K562 (cell line): ENCODE measurements around the gene SCO1. TPM values are rescaled to one million over a fixed set of nuclear protein-coding genes. Genes with fewer than 3 reads are reported as not detected.

Experiments used
- ATAC-seq: fragments of 200-7000 bp; cut with Tn5 transposase; 3 replicates; pipeline ENCODE4 v1.9.1; 2020; ENCODE audit warnings: moderate library complexity
- BruUV-seq: library from RNA; stranded (reverse); fragments of 400-500 nt; replicated peaks from 2 replicates; lab custom pipeline; 2021; lab: Mats Ljungman, UMichigan
- CTCF ChIA-PET: fragments of 300-600 bp; formaldehyde crosslinking; extraction: SDS; loops from one replicate; lab custom pipeline; 2021; ENCODE audit warnings: low intra/inter-chr PET ratio; lab: Yijun Ruan, JAX
- POLR2A ChIA-PET: fragments of 300-600, 350-650 bp; sonication (Branson Sonifier 250); formaldehyde crosslinking; extraction: SDS; loops from one replicate; lab custom pipeline; 2021; ENCODE audit warnings: antibody characterized with exemption, inconsistent platforms; lab: Yijun Ruan, JAX
- DNase-seq, 4 experiments: peaks; one replicate each; pipeline versions ENCODE4 v3.0.0 to v3.0.0-alpha.2; 2011 to 2018; ENCODE audit warnings: low spot score in 3 of 4, mixed read lengths in 3 of 4; ENCODE audit errors: extremely low read depth in 1 of 4
- FAIRE-seq: peaks from 2 replicates; lab custom pipeline; 2011; peaks lifted over from hg19 to GRCh38; lab: Jason Lieb, UNC
- H2AFZ ChIP-seq: 2 replicates; pipeline ENCODE4 v1.6.0; 2011; ENCODE audit warnings: low read depth, low read length, control low read depth, inconsistent platforms
- H3K27ac ChIP-seq: fragments of 200-600 bp; 3 replicates; pipeline ENCODE4 v1.8.0; 2011; ENCODE audit warnings: low read depth, mild to moderate bottlenecking, control low read depth, inconsistent platforms, low read length, moderate library complexity, mixed read lengths; ENCODE audit errors: extremely low read depth
- H3K27me3 ChIP-seq, 2 experiments: fragments of 300-600 bp in 1 of 2; 2 replicates in 1 of 2; 3 replicates in 1 of 2; pipeline versions ENCODE4 v1.6.0 to v1.8.0; 2011; ENCODE audit warnings: inconsistent platforms in 2 of 2, low read length in 2 of 2, mild to moderate bottlenecking in 1 of 2, mixed read lengths in 1 of 2, moderate library complexity in 1 of 2; ENCODE audit not compliant: control insufficient read depth in 2 of 2, insufficient read depth in 2 of 2
- H3K36me3 ChIP-seq: fragments of 300-600 bp; 3 replicates; pipeline ENCODE4 v1.8.0; 2011; ENCODE audit warnings: mild to moderate bottlenecking, low read length, inconsistent platforms; ENCODE audit not compliant: control insufficient read depth, insufficient read depth
- H3K4me1 ChIP-seq, 2 experiments: fragments of 200-600 bp in 1 of 2; replicated peaks in 1 of 2; 2 replicates in 1 of 2; 3 replicates in 1 of 2; pipeline versions ENCODE4 v1.5.1 to v1.8.0; 2011; ENCODE audit warnings: inconsistent platforms in 2 of 2, low read length in 2 of 2, mild to moderate bottlenecking in 1 of 2, mixed read lengths in 1 of 2, moderate library complexity in 1 of 2; ENCODE audit not compliant: control insufficient read depth in 2 of 2, insufficient read depth in 2 of 2
- H3K4me2 ChIP-seq: 2 replicates; pipeline ENCODE4 v1.6.1; 2011; ENCODE audit warnings: low read length, control low read depth, inconsistent platforms, mixed read lengths; ENCODE audit not compliant: insufficient read depth
- H3K4me3 ChIP-seq: fragments of 200-600 bp; sonication (generic), shearing (Covaris generic); 2 replicates; pipeline ENCODE4 v1.5.1; 2016; ENCODE audit warnings: control low read depth, inconsistent platforms
- H3K79me2 ChIP-seq: fragments of 200-600 bp; 3 replicates; pipeline ENCODE4 v1.8.0; 2011; ENCODE audit warnings: low read length, inconsistent platforms; ENCODE audit not compliant: control insufficient read depth, insufficient read depth
- H3K9ac ChIP-seq, 2 experiments: 2 replicates each; pipeline versions ENCODE4 v1.6.0 to v1.6.1; 2011; ENCODE audit warnings: low read depth in 2 of 2, low read length in 2 of 2, control low read depth in 1 of 2, inconsistent platforms in 1 of 2, mild to moderate bottlenecking in 1 of 2, mixed read lengths in 1 of 2; ENCODE audit not compliant: insufficient read depth in 1 of 2
- H3K9me1 ChIP-seq: one replicate; pipeline ENCODE4 v1.6.0; 2011; ENCODE audit warnings: inconsistent platforms, mild to moderate bottlenecking, low read length, moderate library complexity; ENCODE audit not compliant: control insufficient read depth, insufficient read depth
- H3K9me3 ChIP-seq: replicated peaks from 2 replicates; pipeline ENCODE4 v1.5.1; 2011; ENCODE audit warnings: low read depth, low read length, inconsistent platforms; ENCODE audit not compliant: control insufficient read depth, insufficient read depth
- H4K20me1 ChIP-seq: replicated peaks from 2 replicates; pipeline ENCODE4 v1.6.1; 2011; ENCODE audit warnings: low read length, inconsistent platforms, mixed read lengths; ENCODE audit not compliant: control insufficient read depth, insufficient read depth
- CBX5 ChIP-seq: IDR thresholded peaks from 2 replicates; pipeline ENCODE4 v1.6.1; 2014; ENCODE audit warnings: low read depth, borderline replicate concordance
- FUS ChIP-seq: fragments of 200-400 bp; formaldehyde crosslinking; optimal IDR thresholded peaks from 2 replicates; pipeline ENCODE3; 2017; ENCODE audit warnings: low read depth, low read length
- PHTF2 ChIP-seq: fragments of 250-450 bp; sonication (Bioruptor Pico); IDR thresholded peaks from 2 replicates; pipeline ENCODE4 v1.5.0; 2021; ENCODE audit warnings: mild to moderate bottlenecking
- POLR2AphosphoS2 ChIP-seq: IDR thresholded peaks from 2 replicates; pipeline ENCODE4 v1.6.1; 2012; ENCODE audit warnings: low read length, improper control_type of control experiment
- YBX1 ChIP-seq: fragments of 450-650 bp; IDR thresholded peaks from 2 replicates; pipeline ENCODE4 v1.7.1; 2016; ENCODE audit warnings: mild to moderate bottlenecking
- WGBS: fragments of 100-300 bp; shearing (Covaris generic); methylation state at CpG from one replicate; pipeline ENCODE4 v1.1.6; 2016; ENCODE audit warnings: low coverage, mixed read lengths; ENCODE audit not compliant: insufficient coverage; ENCODE audit errors: missing lambda C conversion rate; 5-methylcytosine and 5-hydroxymethylcytosine counted together
- in situ Hi-C: fragments of 300-500 bp; cut with MboI; formaldehyde crosslinking; loops from 4 replicates; pipeline ENCODE4 v1.15.0; 2018; ENCODE audit warnings: inconsistent platforms, mixed read lengths
- intact Hi-C: fragments of 100-400 bp; cut with micrococcal nuclease; formaldehyde crosslinking; loops from 2 replicates; pipeline ENCODE4 v1.14.2; 2022
- polyA plus RNA-seq, 8 experiments: library from polyadenylated mRNA; depleted of rRNA in 4 of 8; stranded (reverse) in 5 of 8; unstranded in 3 of 8; fragments of >200 nt; fragmentation: Nextera tagmentation in 2 of 8; fragmentation: Illumina TruSeq in 1 of 8; extraction: Ambion mirVana in 2 of 8; extraction: Trizol in 1 of 8; gene quantifications; 2 replicates each; pipeline versions ENCODE4 v1.2.1 to v1.2.3, GENCODE V29; 2011 to 2014; ENCODE audit warnings: inconsistent platforms in 1 of 8, missing spikeins in 1 of 8
- total RNA-seq, 7 experiments: library from RNA; depleted of rRNA in 6 of 7; stranded (reverse); fragments of >200 nt in 6 of 7; fragmentation: Illumina TruSeq in 2 of 7; extraction: Trizol in 2 of 7; gene quantifications; 2 replicates each; pipeline versions ENCODE4 v1.2.1 to v1.2.3, GENCODE V29; 2011 to 2021; ENCODE audit warnings: low replicate concordance in 1 of 7
- TF ChIP-seq, protein P1 (sequence below): sonication (generic); IDR thresholded peaks from 2 replicates; pipeline ENCODE4 v1.6.1; 2016

SCO1 gene
- total and polyA plus RNA-seq, 9 of the 15 experiments (the other 6 are each of a cell fraction or from before 2014, with no cell fraction given), result 7.1 to 40.9 (median 22.1) TPM

DNA sequence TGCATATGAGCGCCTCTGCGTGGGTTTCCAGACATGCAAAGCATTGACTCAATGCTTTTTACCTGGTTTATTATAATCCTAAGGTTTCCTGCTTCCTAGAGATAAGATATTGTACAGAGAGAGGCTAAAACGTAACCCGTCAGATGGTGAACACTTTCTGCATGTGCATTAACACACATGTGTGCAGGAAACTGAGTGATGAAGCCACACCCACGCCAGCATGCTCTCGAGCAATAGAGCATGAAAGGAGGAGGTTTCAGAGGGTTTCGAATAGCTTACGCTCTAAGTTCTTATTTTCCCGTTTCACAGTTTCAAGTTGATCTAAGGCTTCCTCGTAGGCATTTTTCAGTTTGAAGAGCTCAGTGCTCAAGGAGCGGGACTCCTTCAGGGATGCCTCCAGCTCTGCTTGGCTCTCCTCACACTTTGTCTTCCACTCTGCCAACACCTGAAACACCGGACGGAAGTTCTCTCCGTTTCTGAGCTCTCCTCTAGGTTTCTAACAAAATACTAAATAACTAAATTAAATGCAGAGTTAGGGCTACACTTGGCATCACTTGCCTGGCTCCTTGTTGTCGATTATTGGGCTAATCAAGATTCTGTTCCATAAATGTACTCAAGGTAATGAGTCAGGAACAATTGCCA lies 63.5 kb downstream of the SCO1 start:
- Histone ChIP-seq H2AFZ (no peak overlapping the region), H4K20me1 (no peaks in the 10 kb centered on the region), H3K9me3 (no peaks in the 10 kb centered on the region), H3K27ac (no peak overlapping the region), H3K9ac (no peak overlapping the region), H3K4me1 (peaks cover 0 to 3% of the 10 kb centered on the region in 2 experiments; a peak in 2 of 5 replicates), H3K9me1 (no peaks in the 10 kb centered on the region), H3K27me3 (peaks cover 0 to 9% of the 10 kb centered on the region in 2 experiments; a peak in 1 of 5 replicates), H3K4me2 (no peak overlapping the region), H3K4me3 (no peak overlapping the region), H3K79me2 (no peaks in the 10 kb centered on the region), H3K36me3 (no peaks in the 10 kb centered on the region)
- no TSS peak for BruUV-seq
- ChIA-PET POLR2A (no interaction called here), CTCF (no interaction called here)
- ATAC-seq (no peak), FAIRE-seq (no peak), DNase-seq (no peak)
- in situ Hi-C loops (no loop called here), intact Hi-C loops (no loop called here)
- 17% methylated on average over 15 of the region's 15 CpGs for whole genome bisulfite sequencing
- no peak for TF ChIP-seq CBX5
- no peak for TF ChIP-seq YBX1
- TF ChIP-seq PHTF2 (CRISPR knock-in tag), result no peak
- TF ChIP-seq, protein P1, sequence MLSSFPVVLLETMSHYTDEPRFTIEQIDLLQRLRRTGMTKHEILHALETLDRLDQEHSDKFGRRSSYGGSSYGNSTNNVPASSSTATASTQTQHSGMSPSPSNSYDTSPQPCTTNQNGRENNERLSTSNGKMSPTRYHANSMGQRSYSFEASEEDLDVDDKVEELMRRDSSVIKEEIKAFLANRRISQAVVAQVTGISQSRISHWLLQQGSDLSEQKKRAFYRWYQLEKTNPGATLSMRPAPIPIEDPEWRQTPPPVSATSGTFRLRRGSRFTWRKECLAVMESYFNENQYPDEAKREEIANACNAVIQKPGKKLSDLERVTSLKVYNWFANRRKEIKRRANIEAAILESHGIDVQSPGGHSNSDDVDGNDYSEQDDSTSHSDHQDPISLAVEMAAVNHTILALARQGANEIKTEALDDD, result no peak
- TF ChIP-seq FUS, result no peak
- TF ChIP-seq POLR2AphosphoS2, result no peak
